Stimulated activated CD8-positive, alpha-beta memory T cell treated with anti-CD3 and anti-CD28 coated beads, Interleukin-4, amount 100 ng/mL, for 1 hour (primary cell): ENCODE measurements around the gene CNNM3.
"Not testable (repeated sequence)": the region's sequence is repeated elsewhere in the genome, so short reads cannot be mapped to it uniquely, and the experiment has no call there.

Source experiments
- DNase-seq, 2 donors: peaks; one replicate each; pipeline ENCODE4 v3.0.0-alpha.2; 2020; ENCODE audit warnings: low read depth in 2 of 2, low spot score in 1 of 2

CNNM3 gene

DNA sequence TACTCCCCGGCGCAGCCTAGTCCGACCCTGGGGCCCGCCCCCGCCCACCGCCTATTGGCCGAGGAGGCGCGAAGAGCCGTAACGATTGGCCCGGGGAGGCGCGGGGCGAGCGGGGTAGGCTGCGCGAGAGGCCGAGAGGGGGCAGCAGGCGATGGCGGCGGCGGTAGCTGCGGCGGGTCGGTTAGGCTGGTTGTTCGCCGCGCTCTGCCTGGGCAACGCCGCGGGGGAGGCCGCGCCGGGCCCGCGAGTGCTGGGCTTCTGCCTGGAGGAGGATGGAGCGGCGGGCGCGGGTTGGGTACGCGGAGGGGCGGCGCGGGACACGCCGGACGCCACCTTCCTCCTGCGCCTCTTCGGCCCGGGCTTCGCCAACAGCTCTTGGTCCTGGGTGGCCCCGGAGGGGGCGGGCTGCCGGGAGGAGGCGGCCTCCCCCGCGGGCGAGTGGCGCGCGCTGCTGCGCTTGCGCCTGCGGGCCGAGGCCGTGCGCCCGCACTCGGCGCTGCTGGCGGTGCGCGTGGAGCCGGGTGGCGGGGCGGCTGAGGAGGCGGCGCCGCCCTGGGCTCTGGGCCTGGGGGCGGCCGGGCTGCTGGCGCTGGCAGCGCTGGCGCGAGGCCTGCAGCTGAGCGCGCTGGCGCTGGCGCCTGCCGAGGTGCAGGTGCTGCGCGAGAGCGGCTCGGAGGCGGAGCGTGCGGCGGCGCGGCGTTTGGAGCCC, at the start of gene CNNM3:
TSS of gene CNNM3 (plus strand) at position 142 of the 709 bp plus-strand sequence. CDS start at position 152, 10 bp downstream.
- DNase-seq = peak; percentile 84 to 92

DNA sequence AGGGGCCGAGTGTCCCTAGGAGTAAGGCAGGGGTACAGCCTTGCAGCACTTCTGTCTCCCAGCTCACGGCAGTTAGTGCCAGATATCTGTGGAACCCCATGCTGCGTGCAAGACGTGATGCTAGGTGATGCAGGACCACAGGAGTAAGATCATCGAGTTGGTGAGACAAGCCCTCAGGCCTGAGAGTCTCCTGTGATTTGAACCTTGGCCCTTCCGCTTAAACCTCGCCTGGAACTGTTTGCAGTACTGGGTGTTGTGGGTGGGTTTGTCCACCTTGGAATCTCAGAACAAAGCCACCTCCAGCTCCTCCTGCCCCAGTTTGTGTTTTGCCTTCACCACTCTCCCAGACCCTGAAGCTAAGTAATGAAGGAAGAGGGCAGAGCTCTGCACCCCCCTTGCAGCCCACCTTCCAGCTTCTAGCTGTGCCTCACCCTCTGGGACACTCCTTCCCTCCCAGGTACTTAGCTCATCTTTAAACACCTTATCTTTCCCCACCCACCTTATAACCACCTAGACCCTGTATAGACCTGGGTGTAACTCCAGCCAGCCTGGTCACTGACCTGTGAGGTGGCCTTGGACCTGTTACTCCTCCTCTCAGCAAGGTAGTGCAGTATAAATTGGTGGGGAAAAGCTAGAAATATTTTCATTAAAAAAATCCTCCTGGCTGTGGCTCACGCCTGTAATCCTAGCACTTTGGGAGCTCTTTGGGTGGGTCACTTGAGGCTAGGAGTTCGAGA, 48.8 kb upstream of the CNNM3 start:
- no peak for DNase-seq

DNA sequence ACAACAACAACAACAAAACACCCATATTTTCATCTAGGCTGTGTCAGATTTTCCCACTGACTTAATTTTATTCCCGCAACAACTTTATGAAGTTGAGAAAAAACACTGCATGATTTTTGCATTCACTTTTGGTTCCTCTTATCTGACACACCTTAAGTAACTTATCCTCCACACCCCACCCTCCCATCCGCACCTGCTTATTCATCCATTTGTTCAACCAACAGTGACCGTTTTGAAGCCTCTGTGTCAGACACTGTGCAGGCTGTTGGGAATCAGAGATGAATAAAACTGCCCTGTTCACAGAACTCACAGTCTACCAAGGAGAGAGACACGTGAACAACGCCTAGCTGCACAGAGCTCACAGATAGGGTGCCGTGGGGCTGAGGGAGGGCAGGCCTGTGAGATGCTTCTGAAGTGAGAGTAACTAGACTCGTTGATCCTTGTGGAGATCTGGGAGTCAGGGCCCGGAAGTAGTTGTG, 47.9 kb upstream of the CNNM3 start:
- DNase-seq = no peak

DNA sequence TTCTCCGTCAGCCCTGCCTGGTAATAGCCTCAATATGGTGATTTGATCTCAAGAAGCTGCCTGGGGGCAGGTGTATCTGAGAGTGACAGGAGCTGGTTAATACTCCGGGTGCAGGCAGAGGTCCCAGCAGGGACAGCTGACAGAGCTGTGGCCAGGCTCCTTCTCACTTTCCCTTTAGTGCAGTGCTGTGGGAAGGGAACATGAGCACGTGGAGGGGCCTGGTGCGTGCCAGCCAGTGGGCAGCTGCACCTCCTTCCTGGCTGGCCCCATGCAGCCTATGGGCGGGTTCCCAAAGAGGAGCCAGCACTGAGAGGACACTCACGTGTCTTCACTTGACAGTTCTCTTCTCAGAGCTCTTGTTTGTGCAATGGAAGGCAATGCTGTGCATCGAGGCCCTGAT, 46.3 kb upstream of the CNNM3 start:
- no peak for DNase-seq

DNA sequence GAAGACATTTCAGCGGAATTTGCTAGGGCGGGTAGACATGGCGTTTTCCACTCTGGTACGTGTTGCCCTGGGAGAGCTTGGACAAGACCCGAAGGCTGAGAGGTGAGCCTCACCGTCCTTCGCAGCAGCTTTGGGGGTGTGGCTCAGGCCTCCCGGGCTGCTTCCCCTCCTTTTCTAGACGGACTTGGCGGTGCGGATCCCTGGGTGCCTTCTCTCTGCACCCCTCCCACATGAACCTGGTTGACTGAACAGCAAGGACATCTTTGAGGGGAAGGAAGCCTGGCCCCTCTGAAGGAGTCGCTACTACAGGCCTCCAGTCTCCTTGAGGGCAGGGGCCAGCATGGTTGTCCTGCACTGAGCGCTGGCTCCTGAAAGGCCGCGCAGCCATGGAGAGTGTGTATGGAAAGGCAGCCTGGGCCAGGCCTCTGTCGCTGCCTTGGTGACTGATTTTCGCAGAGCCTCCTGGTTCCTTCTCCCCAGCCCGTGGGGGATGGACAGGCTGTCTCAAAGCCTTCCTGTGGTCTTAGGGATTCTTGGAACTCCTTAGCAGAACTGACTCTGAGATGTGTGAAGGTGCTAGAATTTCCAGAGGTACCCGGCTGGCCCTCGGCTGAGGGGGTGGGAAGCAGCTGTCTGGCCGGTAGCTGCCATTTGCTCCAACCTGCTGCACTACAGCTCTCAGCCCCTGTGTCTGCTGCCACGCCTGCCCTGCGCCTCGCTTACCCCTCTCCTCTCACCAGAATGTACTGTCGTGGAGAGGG, 45.4 kb upstream of the CNNM3 start:
- DNase-seq = no peak

DNA sequence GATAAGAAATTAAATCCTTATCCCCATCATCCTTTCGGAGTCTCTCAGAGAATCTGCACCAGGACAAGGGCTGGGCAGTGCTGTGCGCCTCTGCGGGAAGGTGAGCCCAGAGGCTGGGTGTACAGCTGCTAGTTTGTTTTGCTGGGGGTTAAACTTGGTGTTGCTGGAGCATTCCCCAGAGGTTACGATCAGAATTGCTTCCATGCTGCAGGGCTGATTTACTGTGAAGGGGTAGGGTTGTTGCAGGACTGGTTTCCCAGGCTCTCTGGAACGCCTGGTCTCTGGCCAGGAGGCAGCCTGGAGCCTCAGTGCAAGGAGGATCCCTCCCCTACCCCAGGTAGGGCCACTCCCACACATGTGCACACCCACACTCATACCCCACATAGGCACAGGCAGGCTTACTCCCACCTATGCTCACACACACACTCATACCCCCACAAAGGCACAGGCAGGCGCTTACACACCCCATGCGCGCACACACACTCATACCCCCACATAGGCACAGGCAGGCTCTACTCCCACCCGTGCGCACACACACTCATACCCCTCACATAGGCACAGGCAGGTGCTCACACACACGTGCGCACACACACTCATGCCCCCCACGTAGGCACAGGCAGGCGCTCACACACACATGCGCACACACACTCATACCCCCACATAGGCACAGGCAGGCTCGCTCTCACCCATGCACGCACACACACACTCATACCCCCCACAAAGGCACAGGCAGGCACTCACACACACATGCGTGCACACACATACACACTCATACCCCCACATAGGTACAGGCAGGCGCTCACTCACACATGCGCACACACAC, 44.1 kb upstream of the CNNM3 start:
- DNase-seq = no peak

DNA sequence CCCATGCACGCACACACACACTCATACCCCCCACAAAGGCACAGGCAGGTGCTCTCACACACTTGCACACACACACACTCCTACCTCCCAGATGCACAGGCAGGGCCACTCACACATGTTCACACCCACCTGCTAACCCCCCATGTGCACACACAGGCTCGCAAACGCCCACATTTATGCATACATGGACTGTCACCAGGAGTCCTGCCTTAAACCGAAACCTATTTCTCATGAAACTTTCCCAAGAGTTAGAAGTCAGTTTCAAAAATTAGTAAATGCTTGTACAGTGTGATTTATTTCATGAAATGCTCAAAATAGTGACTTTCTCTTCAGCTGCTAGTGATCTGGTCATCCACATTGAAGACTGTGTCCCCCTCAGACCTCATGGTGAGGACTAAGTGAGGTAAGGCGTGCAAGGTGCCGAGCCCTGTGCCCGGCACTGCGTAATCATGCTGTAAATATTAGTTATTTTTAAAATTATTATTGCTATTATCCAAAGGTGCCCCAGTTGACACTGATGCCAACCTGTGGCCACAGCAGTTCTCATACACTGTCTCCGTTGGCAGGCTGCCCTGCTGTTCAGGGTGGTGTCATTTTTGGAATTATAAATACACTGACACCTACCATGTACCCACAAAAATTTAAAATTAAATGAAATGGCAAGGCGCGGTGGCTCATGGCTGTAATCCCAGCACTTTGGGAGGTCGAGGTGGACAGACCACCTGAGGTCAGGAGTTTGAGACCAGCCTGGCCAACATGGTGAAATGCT, 43.0 kb upstream of the CNNM3 start:
- DNase-seq = no peak

DNA sequence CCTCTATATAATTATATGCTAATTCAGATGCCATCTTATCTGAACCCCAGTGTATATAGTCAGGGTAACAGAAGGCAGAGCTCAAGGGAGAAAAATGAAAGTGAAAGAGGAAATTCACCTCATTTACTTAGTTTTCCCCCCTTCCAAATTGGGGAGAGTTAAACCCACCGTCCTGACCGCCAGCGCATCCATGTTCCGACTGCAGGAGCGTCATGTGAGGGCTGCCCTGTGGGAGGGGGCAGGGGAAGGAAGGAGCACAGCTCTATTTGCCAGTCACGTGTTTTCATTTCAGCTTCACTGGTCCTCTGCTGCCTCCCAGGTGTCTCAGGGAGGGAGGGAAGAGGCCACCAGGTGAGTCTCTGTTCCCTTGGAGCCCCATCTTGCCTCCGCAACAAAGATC, 42.1 kb upstream of the CNNM3 start:
- DNase-seq = no peak

DNA sequence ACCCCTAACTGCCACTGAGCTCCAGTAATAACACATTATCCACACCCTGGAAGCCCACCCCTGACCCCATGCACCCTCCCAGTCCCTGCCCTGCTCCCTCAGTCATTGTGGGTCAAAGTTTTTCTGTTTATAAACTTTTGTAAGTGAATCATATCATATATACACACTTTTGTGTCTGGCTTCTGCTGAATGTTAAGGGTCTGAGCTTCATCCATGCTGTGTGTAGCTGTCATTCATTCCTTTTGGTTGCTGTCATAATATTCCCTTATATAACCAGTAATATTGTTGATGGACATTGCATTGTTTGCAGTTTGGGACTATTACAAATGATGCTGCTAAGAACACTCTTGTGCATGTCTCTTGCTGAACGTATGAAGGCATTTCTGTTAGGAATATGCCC, 40.9 kb upstream of the CNNM3 start:
- DNase-seq = no peak

DNA sequence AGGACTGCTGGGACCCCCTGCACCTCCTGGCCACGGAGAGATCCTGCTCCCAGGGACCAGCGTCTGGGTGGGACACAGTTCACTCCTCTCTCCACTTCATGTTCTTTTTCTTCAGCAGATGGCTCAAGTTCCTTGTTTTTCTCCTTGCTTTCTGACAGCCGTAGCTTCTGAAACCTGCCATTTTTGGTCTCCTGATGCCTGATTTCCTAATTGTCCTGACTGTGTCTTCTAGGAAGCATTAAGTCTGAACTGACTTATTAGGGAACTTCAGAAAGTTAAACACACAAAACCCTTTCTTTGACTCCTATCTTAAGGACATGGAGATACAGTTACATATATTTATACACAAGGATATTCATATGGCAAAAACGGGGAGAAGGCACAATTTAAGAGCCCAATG, 32.7 kb upstream of the CNNM3 start:
- DNase-seq = no peak

DNA sequence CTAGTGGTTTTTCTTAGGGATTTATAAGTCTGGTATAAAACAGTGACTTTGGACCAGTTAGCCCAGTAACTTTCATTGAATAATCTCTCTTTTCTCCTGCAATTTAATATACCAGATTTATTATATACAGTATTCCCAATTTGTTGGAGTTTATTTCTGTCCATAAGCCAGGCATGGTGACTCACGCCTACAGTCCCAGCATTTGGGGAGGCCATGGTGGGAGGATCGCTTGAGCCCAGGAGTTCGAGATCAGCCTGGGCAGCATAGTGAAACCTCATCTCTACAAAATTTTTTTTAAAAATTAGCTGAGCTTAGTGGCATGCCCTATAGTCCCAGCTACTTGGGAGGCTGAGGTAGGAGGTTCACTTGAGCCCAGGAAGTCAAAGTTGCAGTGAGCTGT, 28.7 kb upstream of the CNNM3 start:
- no peak for DNase-seq

DNA sequence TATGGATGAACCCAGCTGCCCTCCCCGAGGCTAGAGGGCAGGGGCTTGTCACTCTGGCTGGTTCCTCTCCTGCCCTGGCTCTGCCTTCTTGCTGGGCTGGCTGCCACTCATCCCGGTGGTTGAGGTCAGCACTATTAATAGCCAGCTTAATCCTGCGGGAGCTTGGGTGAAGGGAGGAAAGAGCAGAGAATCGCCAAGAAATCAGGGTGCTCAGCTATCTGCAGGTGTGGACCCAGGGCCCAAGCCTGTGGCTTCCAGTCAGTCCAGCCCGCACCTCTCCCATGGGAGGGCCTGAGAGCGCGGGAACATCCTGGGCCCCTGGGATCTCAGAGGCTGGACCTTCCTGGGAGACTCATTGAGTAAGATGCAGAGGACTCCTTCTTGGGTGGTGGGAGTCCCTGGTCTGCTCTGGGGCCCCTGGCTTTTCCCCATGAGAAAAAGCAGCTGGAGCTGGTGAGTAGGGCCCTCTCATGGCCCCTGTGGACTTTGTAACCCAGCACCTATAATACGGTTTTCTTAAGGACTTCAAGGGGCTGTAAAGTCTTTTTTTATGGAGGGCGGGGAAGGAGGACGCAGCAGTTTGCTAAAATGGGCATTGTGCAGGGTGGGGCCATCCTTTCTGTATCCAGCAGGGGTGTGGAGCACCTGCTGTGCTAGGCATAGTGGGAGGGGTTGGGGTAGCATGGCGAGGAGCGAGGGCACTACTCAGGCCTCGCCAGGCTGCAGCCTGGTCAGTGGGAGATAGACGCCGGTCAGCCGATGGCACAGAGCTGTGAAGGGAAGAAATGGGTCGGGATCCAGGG, 27.4 kb upstream of the CNNM3 start:
- DNase-seq = no peak

DNA sequence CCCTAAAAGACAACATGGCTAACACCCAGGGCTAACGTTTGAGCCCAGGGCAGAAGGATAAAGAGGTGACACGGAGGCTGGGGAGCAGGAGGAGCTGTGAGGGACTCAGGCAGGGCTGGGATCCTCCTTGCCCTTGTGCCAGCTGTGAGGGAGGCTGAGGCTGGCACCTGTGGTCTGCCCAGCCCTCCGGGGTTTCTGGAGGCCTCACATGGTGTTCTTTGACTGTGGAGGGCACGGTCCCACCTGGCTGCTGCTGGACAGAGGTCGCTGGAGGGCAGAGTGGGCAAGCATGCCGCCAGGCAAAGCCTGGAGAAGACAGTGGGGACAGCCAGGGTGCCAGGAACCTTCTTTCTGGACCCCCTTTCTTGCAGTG, 26.8 kb upstream of the CNNM3 start:
- DNase-seq = no peak

DNA sequence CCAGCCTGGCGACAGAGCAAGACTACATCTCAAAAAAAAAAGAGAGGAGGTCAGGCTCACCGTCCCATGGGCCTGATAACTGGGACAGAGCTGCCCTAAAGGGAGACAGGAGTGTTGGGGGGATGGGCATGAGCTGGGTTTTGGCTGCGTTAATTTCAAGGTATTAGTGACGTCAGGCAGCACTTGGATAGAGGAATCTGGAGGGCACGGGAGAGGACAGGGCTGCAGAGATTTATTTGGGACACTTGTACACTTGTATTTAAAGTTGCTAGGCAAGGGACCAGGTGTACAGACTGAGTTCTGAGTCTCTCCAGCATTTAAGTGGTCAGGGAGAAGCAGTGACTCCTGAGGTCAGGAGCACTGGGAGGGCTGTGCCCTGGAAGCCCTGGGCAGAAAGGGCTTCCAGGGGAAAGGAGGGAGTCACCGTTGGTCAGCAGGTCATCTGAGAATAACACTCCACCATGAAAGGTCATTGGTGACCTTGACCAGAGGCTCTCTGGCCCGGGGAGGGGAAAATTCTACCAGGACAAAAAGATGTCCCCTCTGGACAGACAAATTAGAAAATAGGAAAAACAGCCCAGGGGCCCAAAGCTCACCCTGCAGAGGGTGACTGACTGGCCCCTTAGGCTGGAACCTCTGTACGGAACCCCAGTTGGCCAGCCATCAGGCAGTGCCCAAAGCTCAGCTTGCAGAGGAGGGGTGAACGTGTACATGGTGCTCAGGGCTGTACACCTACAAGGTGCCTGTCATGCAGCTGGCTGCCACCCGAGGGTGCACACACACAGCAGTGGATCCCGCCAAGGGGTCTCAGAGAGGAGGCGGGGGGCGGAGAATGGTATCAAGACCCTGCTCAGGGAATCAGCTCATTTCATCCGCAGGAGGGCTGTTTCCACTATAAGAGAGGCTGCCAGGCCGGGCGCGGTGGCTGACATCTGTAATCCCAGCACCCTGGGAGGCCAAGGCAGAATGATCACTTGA, 23.0 kb upstream of the CNNM3 start:
- no peak for DNase-seq

DNA sequence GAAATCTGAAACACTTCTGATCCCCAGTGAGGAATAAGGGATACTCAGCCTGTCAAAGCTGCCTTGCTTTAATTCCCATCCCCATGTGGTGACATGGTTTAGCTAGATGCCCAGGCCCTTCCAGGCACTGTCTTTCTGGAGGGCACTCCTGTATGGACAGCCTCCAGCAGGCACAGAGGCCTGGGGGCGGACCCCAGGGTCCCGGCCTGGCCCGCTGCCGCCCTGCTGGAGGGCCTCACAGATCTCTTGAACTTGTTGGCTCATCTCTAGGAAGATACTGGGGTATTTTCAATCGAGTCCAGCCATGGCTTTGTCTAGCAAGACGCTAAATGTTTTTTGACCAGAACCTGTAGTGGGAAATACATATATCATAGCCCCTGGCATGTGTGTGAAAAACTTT, 21.0 kb upstream of the CNNM3 start:
- DNase-seq = no peak

DNA sequence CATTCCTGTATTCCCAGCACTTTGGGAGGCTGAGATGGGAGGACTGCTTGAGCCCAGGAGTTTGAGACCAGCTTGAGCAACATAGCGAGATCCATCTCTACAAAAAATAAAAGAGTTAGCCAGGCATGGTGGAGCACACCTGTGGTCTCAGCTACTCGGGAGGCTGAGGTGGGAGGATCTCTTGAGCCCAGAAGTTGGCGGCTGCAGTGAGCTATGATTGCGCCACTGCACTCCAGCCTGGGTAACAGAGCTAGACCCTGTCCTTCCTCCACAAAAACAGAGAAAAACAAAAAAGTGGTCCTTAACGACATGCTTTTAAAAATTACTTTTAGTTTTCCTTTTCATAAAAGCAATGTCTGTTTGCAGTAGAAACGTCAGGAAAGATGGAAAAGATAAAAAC, 19.6 kb upstream of the CNNM3 start:
- DNase-seq = not testable (repeated sequence)

DNA sequence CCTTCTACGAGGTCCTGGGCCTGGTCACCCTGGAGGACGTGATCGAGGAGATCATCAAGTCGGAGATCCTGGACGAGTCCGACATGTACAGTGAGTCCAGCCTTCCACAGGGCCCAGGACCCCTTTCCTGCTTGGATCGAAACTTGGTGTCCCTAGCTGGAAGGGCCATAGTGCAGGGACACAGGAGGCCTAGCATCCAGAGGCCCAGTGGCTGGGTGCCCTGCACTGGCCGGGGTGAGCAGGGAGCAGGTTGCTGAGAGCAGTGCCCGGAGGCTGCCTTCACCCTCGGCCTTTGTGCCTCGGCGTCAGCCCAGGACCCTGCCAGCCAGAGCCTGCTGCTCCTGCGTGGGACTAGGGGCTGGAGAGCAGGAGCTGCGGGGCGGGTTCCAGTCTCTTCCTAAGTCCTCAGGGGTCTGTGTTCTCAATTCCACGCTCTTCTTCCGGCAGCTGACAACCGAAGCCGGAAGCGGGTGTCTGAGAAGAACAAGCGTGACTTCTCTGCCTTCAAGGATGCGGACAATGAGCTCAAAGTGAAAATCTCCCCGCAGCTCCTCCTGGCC, 18.9 kb upstream of the CNNM3 start:
- DNase-seq = no peak
